Activated CD8-positive, alpha-beta memory T cell treated with anti-CD3 and anti-CD28 coated beads, Interleukin-2, amount 10 ng/mL, durations not matched to agents 7 days and 5 days (primary cell): Measurements from ENCODE around the gene FAM117B. TPM values are rescaled to one million over a fixed set of nuclear protein-coding genes. Genes with fewer than 3 reads are reported as not detected.
"Not testable (repeated sequence)": the region's sequence is repeated elsewhere in the genome, so short reads cannot be mapped to it uniquely, and the experiment has no call there.

Source experiments
- ATAC-seq: fragments of 150-1000 bp; cut with Tn5 transposase; one replicate; pipeline ENCODE4 v1.10.0; 2021; ENCODE audit warnings: moderate library complexity
- CTCF ChIA-PET: fragments of 350-600 bp; sonication (Branson Sonifier 250); formaldehyde crosslinking; loops from one replicate; lab custom pipeline; 2021; ENCODE audit warnings: antibody characterized with exemption; lab: Charles Lee
- DNase-seq: peaks from one replicate; pipeline ENCODE4 v3.0.0-alpha.2; 2020
- H3K27ac Mint-ChIP-seq: one replicate; pipeline ENCODE4 v1.8.0; 2021; ENCODE audit warnings: mild to moderate bottlenecking, mixed read lengths
- H3K27me3 Mint-ChIP-seq: one replicate; pipeline ENCODE4 v1.8.0; 2021; ENCODE audit warnings: mixed read lengths
- H3K36me3 Mint-ChIP-seq: one replicate; pipeline ENCODE4 v1.8.0; 2021; ENCODE audit warnings: mild to moderate bottlenecking, mixed read lengths
- H3K4me1 Mint-ChIP-seq: one replicate; pipeline ENCODE4 v1.8.0; 2021; ENCODE audit warnings: mixed read lengths
- H3K4me3 Mint-ChIP-seq: one replicate; pipeline ENCODE4 v1.8.0; 2021; ENCODE audit warnings: mild to moderate bottlenecking, moderate library complexity, mixed read lengths
- H3K9me3 Mint-ChIP-seq: one replicate; pipeline ENCODE4 v1.8.0; 2022; ENCODE audit warnings: low read depth, mixed read lengths
- total RNA-seq, 2 experiments: library from RNA; stranded (reverse); gene quantifications; one replicate each; pipeline ENCODE4 v1.2.3, GENCODE V29; 2021

Gene FAM117B
- total RNA-seq, 2 experiments from 2014 or later, result 3.7 to 3.8 TPM

- CTCF ChIA-PET, result no interaction called here
- no peaks in the 10 kb centered on the region for H3K36me3 Mint-ChIP-seq
Measured at GRCh38 chr2:202653890-202654289, 19.1 kb downstream of the FAM117B start.

GRCh38 chr2:202657876-202658275 is 23.1 kb downstream of the FAM117B start:
- H3K9me3 Mint-ChIP-seq, result no peaks in the 10 kb centered on the region
- no peak for DNase-seq
- CTCF ChIA-PET, result no interaction called here
- H3K27me3 Mint-ChIP-seq, result no peaks in the 10 kb centered on the region
- no peak for ATAC-seq
- H3K4me3 Mint-ChIP-seq, result no peak overlapping the region
- peaks cover 30% of the 10 kb centered on the region for H3K4me1 Mint-ChIP-seq
- peaks cover 1% of the 10 kb centered on the region for H3K36me3 Mint-ChIP-seq
- H3K27ac Mint-ChIP-seq, result no peak overlapping the region

More at GRCh38 chr2:202653890-202654289, 19.1 kb downstream of the FAM117B start:
- no peak for ATAC-seq
- Mint-ChIP-seq H3K4me1 (peaks cover 36% of the 10 kb centered on the region), H3K9me3 (no peaks in the 10 kb centered on the region), H3K4me3 (no peak overlapping the region), H3K27me3 (no peaks in the 10 kb centered on the region), H3K27ac (no peak overlapping the region)
- DNase-seq, result no peak

- H3K9me3 Mint-ChIP-seq, result no peaks in the 10 kb centered on the region
Measured at GRCh38 chr2:202660796-202661195, 26.0 kb downstream of the FAM117B start.

GRCh38 chr2:202669841-202670240 is 35.1 kb downstream of the FAM117B start:
- Mint-ChIP-seq H3K27ac (no peak overlapping the region), H3K4me1 (peaks cover 28% of the 10 kb centered on the region), H3K9me3 (no peaks in the 10 kb centered on the region), H3K36me3 (peaks cover 3% of the 10 kb centered on the region), H3K4me3 (no peak overlapping the region), H3K27me3 (no peaks in the 10 kb centered on the region)
- ATAC-seq, result peak; percentile 30
- DNase-seq, result no peak
- CTCF ChIA-PET, result no interaction called here

More at GRCh38 chr2:202660796-202661195, 26.0 kb downstream of the FAM117B start:
- Mint-ChIP-seq H3K27me3 (no peaks in the 10 kb centered on the region), H3K4me3 (no peak overlapping the region), H3K4me1 (peaks cover 22% of the 10 kb centered on the region), H3K27ac (no peak overlapping the region), H3K36me3 (peaks cover 1% of the 10 kb centered on the region)
- CTCF ChIA-PET, result no interaction called here
- DNase-seq (no peak), ATAC-seq (no peak)

GRCh38 chr2:202671317-202672035 is 36.7 kb downstream of the FAM117B start:
- H3K9me3 Mint-ChIP-seq, result no peaks in the 10 kb centered on the region
- H3K4me1 Mint-ChIP-seq, result peaks cover 21% of the 10 kb centered on the region
- DNase-seq (no peak), ATAC-seq (no peak)
- no peak overlapping the region for H3K27ac Mint-ChIP-seq
- no peak overlapping the region for H3K4me3 Mint-ChIP-seq
- no peaks in the 10 kb centered on the region for H3K27me3 Mint-ChIP-seq
- peaks cover 5% of the 10 kb centered on the region for H3K36me3 Mint-ChIP-seq
- CTCF ChIA-PET, result interaction anchor here (0.6 kb wide), 1 partner anchor 587 kb away, joined by 3 read pairs; no protein-coding TSS in a partner anchor

GRCh38 chr2:202675097-202675496 is 40.3 kb downstream of the FAM117B start:
- not testable (repeated sequence) for DNase-seq, H3K4me3 Mint-ChIP-seq, H3K4me1 Mint-ChIP-seq, H3K27me3 Mint-ChIP-seq, H3K27ac Mint-ChIP-seq, ATAC-seq, H3K9me3 Mint-ChIP-seq
- CTCF ChIA-PET, result interaction anchor here (0.6 kb wide), 1 partner anchor 1625 kb away, joined by 5 read pairs; no protein-coding TSS in a partner anchor
- peaks cover 10% of the 10 kb centered on the region for H3K36me3 Mint-ChIP-seq

GRCh38 chr2:202679980-202680379 is 45.2 kb downstream of the FAM117B start:
- Mint-ChIP-seq H3K27me3 (no peaks in the 10 kb centered on the region), H3K9me3 (peaks cover 10% of the 10 kb centered on the region), H3K4me3 (no peak overlapping the region), H3K36me3 (peaks cover 18% of the 10 kb centered on the region), H3K27ac (no peak overlapping the region), H3K4me1 (no peaks in the 10 kb centered on the region)
- DNase-seq, result no peak
- CTCF ChIA-PET, result no interaction called here
- no peak for ATAC-seq

- H3K27ac Mint-ChIP-seq, result no peak overlapping the region
- ATAC-seq, result no peak
- no peaks in the 10 kb centered on the region for H3K27me3 Mint-ChIP-seq
- H3K36me3 Mint-ChIP-seq, result peaks cover 16% of the 10 kb centered on the region
- H3K4me3 Mint-ChIP-seq, result no peak overlapping the region
- H3K4me1 Mint-ChIP-seq, result no peaks in the 10 kb centered on the region
- H3K9me3 Mint-ChIP-seq, result peaks cover 10% of the 10 kb centered on the region
- CTCF ChIA-PET, result no interaction called here
- no peak for DNase-seq
Measured at GRCh38 chr2:202680512-202680911, 45.7 kb downstream of the FAM117B start.

- CTCF ChIA-PET, result no interaction called here
- H3K27ac Mint-ChIP-seq, result no peak overlapping the region
Measured at GRCh38 chr2:202681688-202682205, 47.0 kb downstream of the FAM117B start.

GRCh38 chr2:202682274-202682673 is 47.5 kb downstream of the FAM117B start:
- CTCF ChIA-PET, result no interaction called here
- H3K27ac Mint-ChIP-seq, result no peak overlapping the region

More at GRCh38 chr2:202681688-202682205, 47.0 kb downstream of the FAM117B start:
- ATAC-seq (no peak), DNase-seq (no peak)
- Mint-ChIP-seq H3K4me3 (no peak overlapping the region), H3K9me3 (peaks cover 10% of the 10 kb centered on the region), H3K4me1 (no peaks in the 10 kb centered on the region), H3K36me3 (peaks cover 16% of the 10 kb centered on the region), H3K27me3 (no peaks in the 10 kb centered on the region)

GRCh38 chr2:202687276-202687675 is 52.5 kb downstream of the FAM117B start:
- CTCF ChIA-PET, result no interaction called here
- Mint-ChIP-seq H3K27ac (no peak overlapping the region), H3K4me1 (no peaks in the 10 kb centered on the region), H3K27me3 (no peaks in the 10 kb centered on the region), H3K4me3 (no peak overlapping the region), H3K36me3 (no peaks in the 10 kb centered on the region), H3K9me3 (no peaks in the 10 kb centered on the region)
- ATAC-seq, result no peak
- no peak for DNase-seq

More at GRCh38 chr2:202682274-202682673, 47.5 kb downstream of the FAM117B start:
- ATAC-seq, result no peak
- no peak overlapping the region for H3K4me3 Mint-ChIP-seq
- H3K27me3 Mint-ChIP-seq, result no peaks in the 10 kb centered on the region
- peaks cover 10% of the 10 kb centered on the region for H3K9me3 Mint-ChIP-seq
- DNase-seq, result no peak
- H3K4me1 Mint-ChIP-seq, result no peaks in the 10 kb centered on the region
- peaks cover 16% of the 10 kb centered on the region for H3K36me3 Mint-ChIP-seq

- ATAC-seq, result no peak
- no peaks in the 10 kb centered on the region for H3K9me3 Mint-ChIP-seq
- CTCF ChIA-PET, result no interaction called here
- no peaks in the 10 kb centered on the region for H3K4me1 Mint-ChIP-seq
- H3K27ac Mint-ChIP-seq, result no peak overlapping the region
- DNase-seq, result no peak
- H3K36me3 Mint-ChIP-seq, result no peaks in the 10 kb centered on the region
- H3K4me3 Mint-ChIP-seq, result no peak overlapping the region
- H3K27me3 Mint-ChIP-seq, result no peaks in the 10 kb centered on the region
Measured at GRCh38 chr2:202689459-202689858, 54.7 kb downstream of the FAM117B start.

- ATAC-seq, result no peak
- Mint-ChIP-seq H3K27me3 (no peaks in the 10 kb centered on the region), H3K4me1 (no peaks in the 10 kb centered on the region), H3K27ac (no peak overlapping the region), H3K9me3 (no peaks in the 10 kb centered on the region), H3K36me3 (no peaks in the 10 kb centered on the region), H3K4me3 (no peak overlapping the region)
- DNase-seq, result no peak
- CTCF ChIA-PET, result no interaction called here
Measured at GRCh38 chr2:202689898-202690297, 55.1 kb downstream of the FAM117B start.

- no peak for ATAC-seq
- CTCF ChIA-PET, result no interaction called here
- H3K4me1 Mint-ChIP-seq, result no peaks in the 10 kb centered on the region
Measured at GRCh38 chr2:202690321-202690900, 55.6 kb downstream of the FAM117B start.

More at GRCh38 chr2:202690321-202690900, 55.6 kb downstream of the FAM117B start:
- Mint-ChIP-seq H3K9me3 (no peaks in the 10 kb centered on the region), H3K4me3 (no peak overlapping the region), H3K36me3 (no peaks in the 10 kb centered on the region), H3K27me3 (no peaks in the 10 kb centered on the region), H3K27ac (no peak overlapping the region)
- no peak for DNase-seq
